Esophagus muscularis mucosa (tissue), 3 donors: ENCODE results near the gene MMP8.

Experiments
- EP300 ChIP-seq: sonication (generic); formaldehyde crosslinking; IDR thresholded peaks from one replicate; pipeline ENCODE4 v1.6.1; 2017; ENCODE audit warnings: antibody characterized with exemption
- TF ChIP-seq, protein P1 (sequence below), 3 experiments: fragments of 200-600 bp in 2 of 3; fragments of 450-650 bp in 1 of 3; sonication (generic) in 2 of 3; IDR thresholded peaks; one replicate each; pipeline ENCODE4 v1.5.1; 2017 to 2019; ENCODE audit warnings: antibody characterized with exemption in 3 of 3, mild to moderate bottlenecking in 2 of 3, moderate library complexity in 1 of 3

DNA sequence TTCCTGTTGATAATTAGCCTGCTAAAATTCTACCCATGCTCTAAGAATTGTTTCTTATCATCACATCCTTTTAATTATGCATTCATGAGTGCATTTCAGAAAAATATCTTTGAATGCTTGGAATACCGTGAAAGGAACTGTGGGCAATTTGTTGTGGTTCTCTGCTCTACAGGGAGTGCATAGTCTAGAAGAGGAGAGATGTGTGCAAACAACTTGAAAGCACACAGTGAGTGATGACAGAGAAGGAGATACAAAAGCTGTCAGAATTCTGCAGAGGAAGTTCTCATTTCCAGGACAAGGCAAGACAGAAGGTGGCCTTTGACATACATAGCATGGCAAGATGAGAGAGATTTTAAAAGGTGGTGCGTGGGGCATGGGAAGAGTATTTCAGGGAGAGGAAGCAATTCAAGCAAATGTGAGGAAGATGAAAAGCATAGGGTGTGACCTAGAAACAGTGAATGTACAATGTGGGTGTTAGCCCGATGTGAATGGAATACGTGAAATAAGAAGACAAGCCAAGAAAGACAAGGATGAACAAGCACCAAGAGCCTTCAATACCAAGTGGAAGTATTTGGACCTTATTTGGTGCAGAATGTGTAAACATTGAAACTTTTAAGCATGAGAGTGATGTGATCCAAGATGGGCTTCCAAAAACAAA, 5.0 kb downstream of the MMP8 start:
- TF ChIP-seq, protein P1, sequence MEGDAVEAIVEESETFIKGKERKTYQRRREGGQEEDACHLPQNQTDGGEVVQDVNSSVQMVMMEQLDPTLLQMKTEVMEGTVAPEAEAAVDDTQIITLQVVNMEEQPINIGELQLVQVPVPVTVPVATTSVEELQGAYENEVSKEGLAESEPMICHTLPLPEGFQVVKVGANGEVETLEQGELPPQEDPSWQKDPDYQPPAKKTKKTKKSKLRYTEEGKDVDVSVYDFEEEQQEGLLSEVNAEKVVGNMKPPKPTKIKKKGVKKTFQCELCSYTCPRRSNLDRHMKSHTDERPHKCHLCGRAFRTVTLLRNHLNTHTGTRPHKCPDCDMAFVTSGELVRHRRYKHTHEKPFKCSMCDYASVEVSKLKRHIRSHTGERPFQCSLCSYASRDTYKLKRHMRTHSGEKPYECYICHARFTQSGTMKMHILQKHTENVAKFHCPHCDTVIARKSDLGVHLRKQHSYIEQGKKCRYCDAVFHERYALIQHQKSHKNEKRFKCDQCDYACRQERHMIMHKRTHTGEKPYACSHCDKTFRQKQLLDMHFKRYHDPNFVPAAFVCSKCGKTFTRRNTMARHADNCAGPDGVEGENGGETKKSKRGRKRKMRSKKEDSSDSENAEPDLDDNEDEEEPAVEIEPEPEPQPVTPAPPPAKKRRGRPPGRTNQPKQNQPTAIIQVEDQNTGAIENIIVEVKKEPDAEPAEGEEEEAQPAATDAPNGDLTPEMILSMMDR (IDR thresholded peaks at IDR 0.05), result no peak
- TF ChIP-seq EP300, result no peak
